HepG2 (cell line): ENCODE data around the gene EPB41L5.

ENCODE experiments used
- CBFB ChIP-seq: sonication (generic); formaldehyde crosslinking; IDR thresholded peaks from 2 replicates; pipeline ENCODE4 v1.4.0; 2020; ENCODE audit warnings: missing genetic modification reagents
- GZF1 ChIP-seq: sonication (generic); formaldehyde crosslinking; IDR thresholded peaks from 2 replicates; pipeline ENCODE4 v1.5.1; 2020; ENCODE audit warnings: mild to moderate bottlenecking, missing genetic modification reagents
- HNRNPLL ChIP-seq: fragments of 200-400 bp; formaldehyde crosslinking; IDR thresholded peaks from 2 replicates; pipeline ENCODE4 v1.6.1; 2017; ENCODE audit warnings: mild to moderate bottlenecking, low read depth, low read length; ENCODE audit not compliant: poor library complexity, severe bottlenecking
- POLR2AphosphoS5 ChIP-seq: IDR thresholded peaks from 2 replicates; pipeline ENCODE4 v1.6.1; 2012; ENCODE audit warnings: low read depth, low read length
- RORA ChIP-seq: sonication (generic); formaldehyde crosslinking; IDR thresholded peaks from 2 replicates; pipeline ENCODE4 v1.5.0; 2020; ENCODE audit warnings: mild to moderate bottlenecking, missing genetic modification reagents, moderate library complexity
- ZFP37 ChIP-seq: sonication (generic); formaldehyde crosslinking; IDR thresholded peaks from 2 replicates; pipeline ENCODE4 v1.4.0; 2020; ENCODE audit warnings: missing genetic modification reagents, borderline replicate concordance

DNA sequence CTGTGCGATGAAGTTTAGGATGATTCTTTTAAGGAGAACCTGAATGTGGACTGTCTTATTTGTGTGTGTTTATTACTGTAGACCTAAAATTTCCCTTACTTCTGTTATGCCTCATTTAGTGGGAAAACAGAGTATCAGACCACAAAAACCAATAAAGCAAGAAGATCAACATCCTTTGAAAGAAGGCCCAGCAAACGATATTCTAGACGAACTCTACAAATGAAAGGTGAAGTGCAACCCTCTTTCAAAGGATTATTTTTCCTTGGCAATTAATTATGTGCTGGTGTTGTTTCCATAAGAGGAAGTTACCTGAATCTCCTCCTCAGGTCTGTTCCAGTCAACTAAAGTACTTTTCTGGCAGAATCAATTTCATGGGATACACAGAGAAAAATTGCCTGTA, 78.6 kb downstream of the EPB41L5 start:
- TF ChIP-seq GZF1 (CRISPR knock-in tag): no peak
- TF ChIP-seq ZFP37 (CRISPR knock-in tag): no peak
- no peak for TF ChIP-seq CBFB (CRISPR knock-in tag)
- no peak for TF ChIP-seq HNRNPLL
- TF ChIP-seq POLR2AphosphoS5: no peak
- TF ChIP-seq RORA: no peak
